Stimulated activated CD8-positive, alpha-beta memory T cell treated with anti-CD3 and anti-CD28 coated beads, Interleukin-15, amount 100 ng/mL, for 4 hours (primary cell): ENCODE results near the gene CTNNA3.

Experiments
- DNase-seq, 2 donors: peaks; one replicate each; pipeline ENCODE4 v3.0.0-alpha.2; 2020; ENCODE audit warnings: low read depth in 2 of 2

The CTNNA3 gene

GRCh38 chr10:66752714-66753113, 943.3 kb downstream of the CTNNA3 start:
- no peak for DNase-seq

GRCh38 chr10:66748217-66748616, 947.8 kb downstream of the CTNNA3 start:
- no peak for DNase-seq

- DNase-seq = no peak
Measured at GRCh38 chr10:66747451-66747850, 948.5 kb downstream of the CTNNA3 start.

GRCh38 chr10:66746711-66747110, 949.3 kb downstream of the CTNNA3 start:
- DNase-seq = no peak

GRCh38 chr10:66746246-66746645, 949.7 kb downstream of the CTNNA3 start:
- DNase-seq = no peak

GRCh38 chr10:66744915-66745314, 951.1 kb downstream of the CTNNA3 start:
- no peak for DNase-seq

GRCh38 chr10:66737241-66737640, 958.8 kb downstream of the CTNNA3 start:
- no peak for DNase-seq

GRCh38 chr10:66723608-66724400, 972.2 kb downstream of the CTNNA3 start:
- DNase-seq = no peak

- DNase-seq = no peak
Measured at GRCh38 chr10:66719483-66719882, 976.5 kb downstream of the CTNNA3 start.

GRCh38 chr10:66717231-66717981, 978.6 kb downstream of the CTNNA3 start:
- no peak for DNase-seq

- no peak for DNase-seq
Measured at GRCh38 chr10:66714741-66715140, 981.3 kb downstream of the CTNNA3 start.

- DNase-seq = no peak
Measured at GRCh38 chr10:66713387-66713786, 982.6 kb downstream of the CTNNA3 start.

GRCh38 chr10:66698069-66698468, 997.9 kb downstream of the CTNNA3 start:
- DNase-seq = no peak

- no peak for DNase-seq
Measured at GRCh38 chr10:66695046-66695445, 1000.9 kb downstream of the CTNNA3 start.

- DNase-seq = no peak
Measured at GRCh38 chr10:66684581-66684980, 1011.4 kb downstream of the CTNNA3 start.

- DNase-seq = no peak
Measured at GRCh38 chr10:66680886-66681285, 1015.1 kb downstream of the CTNNA3 start.

GRCh38 chr10:66678521-66678920, 1017.5 kb downstream of the CTNNA3 start:
- no peak for DNase-seq

- DNase-seq = no peak
Measured at GRCh38 chr10:66673071-66673470, 1022.9 kb downstream of the CTNNA3 start.

- no peak for DNase-seq
Measured at GRCh38 chr10:66671562-66671961, 1024.4 kb downstream of the CTNNA3 start.

- DNase-seq = no peak
Measured at GRCh38 chr10:66671064-66671463, 1024.9 kb downstream of the CTNNA3 start.

- no peak for DNase-seq
Measured at GRCh38 chr10:66656499-66656898, 1039.5 kb downstream of the CTNNA3 start.

- no peak for DNase-seq
Measured at GRCh38 chr10:66654861-66655260, 1041.1 kb downstream of the CTNNA3 start.
